Measurements from ENCODE around the gene MINK1. TPM values are rescaled to one million over a fixed set of nuclear protein-coding genes. Genes with fewer than 3 reads are reported as not detected.

MINK1 gene
- total RNA-seq, 1 donor from 2014 or later, result 73.0 TPM

DNA sequence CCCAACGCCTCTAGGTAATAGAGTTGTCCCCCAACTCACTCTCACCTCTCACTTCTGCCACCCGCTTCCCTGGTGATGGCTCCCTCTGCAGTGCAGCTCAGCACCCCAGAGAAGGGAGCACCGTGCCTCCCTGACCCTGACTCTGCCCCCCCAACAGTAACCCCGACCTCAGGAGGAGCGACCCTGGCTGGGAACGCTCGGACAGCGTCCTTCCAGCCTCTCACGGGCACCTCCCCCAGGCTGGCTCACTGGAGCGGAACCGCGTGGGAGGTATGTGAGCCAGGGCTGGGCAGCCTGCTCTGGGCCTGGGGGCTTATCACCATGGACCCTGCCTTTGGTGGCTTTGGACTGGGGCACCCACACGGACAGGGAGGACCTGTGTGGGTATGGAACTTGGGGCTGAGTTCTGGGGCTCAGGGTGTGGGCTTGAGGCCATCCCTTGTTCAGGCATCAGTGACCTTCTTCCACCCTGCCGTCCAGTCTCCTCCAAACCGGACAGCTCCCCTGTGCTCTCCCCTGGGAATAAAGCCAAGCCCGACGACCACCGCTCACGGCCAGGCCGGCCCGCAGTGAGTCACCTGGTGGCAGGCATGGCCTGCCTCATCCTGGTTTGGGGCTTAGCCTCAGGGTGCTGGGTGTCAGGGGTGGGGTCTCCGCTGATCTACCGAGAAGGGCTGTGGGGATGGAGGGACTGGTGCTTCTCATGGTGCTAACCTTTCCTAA is 59.5 kb downstream of the MINK1 start:
- H3K4me1 Mint-ChIP-seq, result no peaks in the 10 kb centered on the region
- H3K27ac Mint-ChIP-seq (ENCODE audit: unreplicated experiment), result no peak overlapping the region
- H3K4me3 Mint-ChIP-seq, result no peak overlapping the region
- H3K9me3 Mint-ChIP-seq, result no peaks in the 10 kb centered on the region
- H3K36me3 Mint-ChIP-seq (ENCODE audit: low read depth), result no peaks in the 10 kb centered on the region
- no peak for DNase-seq (ENCODE audit: low read depth, low spot score)
- TF ChIP-seq, protein P1, sequence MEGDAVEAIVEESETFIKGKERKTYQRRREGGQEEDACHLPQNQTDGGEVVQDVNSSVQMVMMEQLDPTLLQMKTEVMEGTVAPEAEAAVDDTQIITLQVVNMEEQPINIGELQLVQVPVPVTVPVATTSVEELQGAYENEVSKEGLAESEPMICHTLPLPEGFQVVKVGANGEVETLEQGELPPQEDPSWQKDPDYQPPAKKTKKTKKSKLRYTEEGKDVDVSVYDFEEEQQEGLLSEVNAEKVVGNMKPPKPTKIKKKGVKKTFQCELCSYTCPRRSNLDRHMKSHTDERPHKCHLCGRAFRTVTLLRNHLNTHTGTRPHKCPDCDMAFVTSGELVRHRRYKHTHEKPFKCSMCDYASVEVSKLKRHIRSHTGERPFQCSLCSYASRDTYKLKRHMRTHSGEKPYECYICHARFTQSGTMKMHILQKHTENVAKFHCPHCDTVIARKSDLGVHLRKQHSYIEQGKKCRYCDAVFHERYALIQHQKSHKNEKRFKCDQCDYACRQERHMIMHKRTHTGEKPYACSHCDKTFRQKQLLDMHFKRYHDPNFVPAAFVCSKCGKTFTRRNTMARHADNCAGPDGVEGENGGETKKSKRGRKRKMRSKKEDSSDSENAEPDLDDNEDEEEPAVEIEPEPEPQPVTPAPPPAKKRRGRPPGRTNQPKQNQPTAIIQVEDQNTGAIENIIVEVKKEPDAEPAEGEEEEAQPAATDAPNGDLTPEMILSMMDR (conservative IDR thresholded peaks at IDR 0.05), result no peak
- H3K27me3 Mint-ChIP-seq (ENCODE audit: low read depth), result no peaks in the 10 kb centered on the region

DNA sequence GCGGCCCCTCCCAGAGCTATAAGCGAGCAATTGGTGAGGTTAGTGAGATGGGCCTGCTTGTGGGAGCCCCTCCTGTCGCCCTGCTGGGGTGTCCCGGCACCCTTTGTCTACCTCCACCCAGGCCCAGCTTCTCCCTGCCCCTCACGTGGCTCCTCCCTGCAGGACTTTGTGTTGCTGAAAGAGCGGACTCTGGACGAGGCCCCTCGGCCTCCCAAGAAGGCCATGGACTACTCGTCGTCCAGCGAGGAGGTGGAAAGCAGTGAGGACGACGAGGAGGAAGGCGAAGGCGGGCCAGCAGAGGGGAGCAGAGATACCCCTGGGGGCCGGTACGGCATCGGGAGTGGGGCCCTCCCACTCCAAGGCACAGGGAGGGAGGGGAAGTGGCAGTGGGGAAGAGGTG is 60.1 kb downstream of the MINK1 start:
- Mint-ChIP-seq H3K36me3 (ENCODE audit: low read depth) (no peaks in the 10 kb centered on the region), H3K4me3 (no peak overlapping the region), H3K27me3 (ENCODE audit: low read depth) (no peaks in the 10 kb centered on the region), H3K4me1 (peaks cover under 1% of the 10 kb centered on the region), H3K9me3 (no peaks in the 10 kb centered on the region), H3K27ac (ENCODE audit: unreplicated experiment) (no peak overlapping the region)
- DNase-seq (ENCODE audit: low read depth, low spot score), result no peak
- TF ChIP-seq, protein P1 (conservative IDR thresholded peaks at IDR 0.05), result no peak

DNA sequence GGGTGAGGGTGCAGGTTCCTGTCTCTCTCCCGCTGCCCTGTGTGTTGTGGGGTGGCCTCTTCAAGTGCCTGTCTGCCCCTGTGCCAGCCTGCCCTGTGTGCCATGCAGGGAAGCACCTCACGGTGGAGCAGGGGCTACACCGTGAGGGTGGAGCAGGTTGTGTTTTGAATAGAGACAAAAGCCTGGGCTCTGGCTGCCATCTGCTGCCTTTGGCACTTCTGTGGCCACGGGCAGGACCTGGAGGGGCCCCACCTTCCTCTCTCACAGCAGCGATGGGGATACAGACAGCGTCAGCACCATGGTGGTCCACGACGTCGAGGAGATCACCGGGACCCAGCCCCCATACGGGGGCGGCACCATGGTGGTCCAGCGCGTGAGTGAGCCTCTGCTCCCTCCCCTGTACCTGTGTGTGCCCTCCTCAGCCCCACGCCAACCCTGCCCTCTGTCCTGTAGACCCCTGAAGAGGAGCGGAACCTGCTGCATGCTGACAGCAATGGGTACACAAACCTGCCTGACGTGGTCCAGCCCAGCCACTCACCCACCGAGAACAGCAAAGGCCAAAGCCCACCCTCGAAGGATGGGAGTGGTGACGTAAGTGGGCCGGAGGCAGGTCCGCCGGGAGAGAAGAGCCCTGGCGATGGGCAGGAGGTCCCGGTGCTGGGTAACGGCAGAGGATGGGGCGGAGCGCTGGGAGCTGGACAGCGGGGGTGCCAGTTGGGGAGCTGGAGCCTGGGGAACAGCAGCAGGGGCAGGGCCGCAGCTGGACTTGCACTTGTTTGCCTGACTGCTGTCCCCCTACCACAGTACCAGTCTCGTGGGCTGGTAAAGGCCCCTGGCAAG is 60.8 kb downstream of the MINK1 start:
- Mint-ChIP-seq H3K9me3 (no peaks in the 10 kb centered on the region), H3K27ac (ENCODE audit: unreplicated experiment) (no peak overlapping the region), H3K4me3 (no peak overlapping the region), H3K4me1 (peaks cover 4% of the 10 kb centered on the region), H3K36me3 (ENCODE audit: low read depth) (no peaks in the 10 kb centered on the region), H3K27me3 (ENCODE audit: low read depth) (peaks cover 3% of the 10 kb centered on the region)
- TF ChIP-seq, protein P1 (conservative IDR thresholded peaks at IDR 0.05), result no peak
- DNase-seq (ENCODE audit: low read depth, low spot score), result no peak

DNA sequence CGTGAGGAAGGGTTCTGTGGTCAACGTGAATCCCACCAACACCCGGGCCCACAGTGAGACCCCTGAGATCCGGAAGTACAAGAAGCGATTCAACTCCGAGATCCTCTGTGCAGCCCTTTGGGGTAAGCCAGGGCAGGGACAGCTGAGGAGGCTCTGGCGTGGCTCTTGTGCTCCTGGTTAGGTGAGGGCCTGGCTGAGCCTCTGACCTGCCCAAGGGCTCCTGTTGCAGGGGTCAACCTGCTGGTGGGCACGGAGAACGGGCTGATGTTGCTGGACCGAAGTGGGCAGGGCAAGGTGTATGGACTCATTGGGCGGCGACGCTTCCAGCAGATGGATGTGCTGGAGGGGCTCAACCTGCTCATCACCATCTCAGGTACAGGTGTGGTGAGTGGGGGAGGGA is 62.0 kb downstream of the MINK1 start:
- Mint-ChIP-seq H3K4me1 (peaks cover 4% of the 10 kb centered on the region), H3K4me3 (no peak overlapping the region), H3K9me3 (no peaks in the 10 kb centered on the region)

DNA sequence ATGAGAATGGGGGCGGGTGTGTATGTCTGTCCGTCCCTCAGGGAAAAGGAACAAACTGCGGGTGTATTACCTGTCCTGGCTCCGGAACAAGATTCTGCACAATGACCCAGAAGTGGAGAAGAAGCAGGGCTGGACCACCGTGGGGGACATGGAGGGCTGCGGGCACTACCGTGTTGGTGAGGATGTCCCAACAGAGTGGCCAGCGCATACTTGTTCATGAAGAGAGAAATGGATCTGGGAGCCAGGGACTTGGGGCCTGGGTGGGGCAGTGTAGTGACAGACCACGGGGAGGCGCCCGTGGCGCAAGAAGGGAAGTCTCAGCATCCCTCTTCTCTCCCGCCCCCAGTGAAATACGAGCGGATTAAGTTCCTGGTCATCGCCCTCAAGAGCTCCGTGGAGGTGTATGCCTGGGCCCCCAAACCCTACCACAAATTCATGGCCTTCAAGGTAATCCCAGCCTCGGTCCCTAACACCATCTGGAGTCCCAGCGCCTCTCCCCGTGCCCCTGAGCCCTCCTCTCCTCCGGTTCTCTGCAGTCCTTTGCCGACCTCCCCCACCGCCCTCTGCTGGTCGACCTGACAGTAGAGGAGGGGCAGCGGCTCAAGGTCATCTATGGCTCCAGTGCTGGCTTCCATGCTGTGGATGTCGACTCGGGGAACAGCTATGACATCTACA is 62.7 kb downstream of the MINK1 start:
- TF ChIP-seq, protein P1 (conservative IDR thresholded peaks at IDR 0.05), result no peak
- Mint-ChIP-seq H3K27me3 (ENCODE audit: low read depth) (peaks cover 8% of the 10 kb centered on the region), H3K27ac (ENCODE audit: unreplicated experiment) (no peak overlapping the region), H3K4me1 (peaks cover 4% of the 10 kb centered on the region), H3K36me3 (ENCODE audit: low read depth) (no peaks in the 10 kb centered on the region), H3K9me3 (no peaks in the 10 kb centered on the region), H3K4me3 (no peak overlapping the region)
- no peak for DNase-seq (ENCODE audit: low read depth, low spot score)

More for the DNA sequence above, 62.0 kb downstream of the MINK1 start:
- TF ChIP-seq, protein P1 (conservative IDR thresholded peaks at IDR 0.05), result no peak
- Mint-ChIP-seq H3K27ac (ENCODE audit: unreplicated experiment) (no peak overlapping the region), H3K36me3 (ENCODE audit: low read depth) (no peaks in the 10 kb centered on the region), H3K27me3 (ENCODE audit: low read depth) (peaks cover 8% of the 10 kb centered on the region)
- no peak for DNase-seq (ENCODE audit: low read depth, low spot score)
